HepG2 (cell line): Measurements from ENCODE around the gene DLST. TPM values are rescaled to one million over a fixed set of nuclear protein-coding genes. Genes with fewer than 3 reads are reported as not detected.

Experiments
- ATF7-NPFF ChIP-seq: sonication (generic); formaldehyde crosslinking; IDR thresholded peaks from 2 replicates; pipeline ENCODE4 v1.8.1; 2023; ENCODE audit warnings: mild to moderate bottlenecking, low read depth, missing genetic modification reagents, moderate library complexity
- E2F1 ChIP-seq: sonication (generic); formaldehyde crosslinking; IDR thresholded peaks from 2 replicates; pipeline ENCODE4 v1.5.0; 2020; ENCODE audit warnings: missing genetic modification reagents
- ERF ChIP-seq: IDR thresholded peaks from 2 replicates; pipeline ENCODE4 v1.6.1; 2018; ENCODE audit warnings: missing biosample characterization, missing genetic modification reagents
- HNF4G ChIP-seq, 2 experiments: sonication (generic) in 1 of 2; formaldehyde crosslinking in 1 of 2; IDR thresholded peaks; 2 replicates each; pipeline versions ENCODE4 v1.4.0 to v1.6.1; 2011 to 2020; ENCODE audit warnings: borderline replicate concordance in 2 of 2, low read depth in 2 of 2, mild to moderate bottlenecking in 2 of 2, low read length in 1 of 2, missing genetic modification reagents in 1 of 2, moderate library complexity in 1 of 2
- MIER3 ChIP-seq: IDR thresholded peaks from 2 replicates; pipeline ENCODE4 v1.6.1; 2016; ENCODE audit warnings: missing compliant biosample characterization, borderline replicate concordance
- NFKB2 ChIP-seq: sonication (generic); formaldehyde crosslinking; IDR thresholded peaks from 2 replicates; pipeline ENCODE4 v1.4.0; 2020; ENCODE audit warnings: missing genetic modification reagents, borderline replicate concordance
- RNF2 ChIP-seq: fragments of 450-650 bp; conservative IDR thresholded peaks from 2 replicates; pipeline ENCODE4 v1.6.1; 2016; ENCODE audit warnings: low read depth
- SNAI1 ChIP-seq: sonication (generic); formaldehyde crosslinking; IDR thresholded peaks from 2 replicates; pipeline ENCODE4 v1.5.0; 2020; ENCODE audit warnings: mild to moderate bottlenecking, missing genetic modification reagents, borderline replicate concordance
- SP4 ChIP-seq: sonication (generic); formaldehyde crosslinking; IDR thresholded peaks from 2 replicates; pipeline ENCODE4 v1.8.1; 2023; ENCODE audit warnings: mild to moderate bottlenecking, missing genetic modification reagents
- TAF15 ChIP-seq: fragments of 200-400 bp; formaldehyde crosslinking; IDR thresholded peaks from one replicate; pipeline ENCODE4 v1.6.1; 2018; ENCODE audit warnings: mild to moderate bottlenecking, low read depth, low read length; ENCODE audit not compliant: poor library complexity, severe bottlenecking
- TEAD3 ChIP-seq: optimal IDR thresholded peaks from 2 replicates; pipeline ENCODE3; 2016; ENCODE audit warnings: borderline replicate concordance
- ZFYVE20 ChIP-seq: sonication (generic); formaldehyde crosslinking; IDR thresholded peaks from 2 replicates; pipeline ENCODE4 v1.8.0; 2023; ENCODE audit warnings: low read depth, mild to moderate bottlenecking, moderate library complexity, missing genetic modification reagents, borderline replicate concordance
- ZKSCAN1 ChIP-seq: fragments of 150-350 bp; IDR thresholded peaks from 2 replicates; pipeline ENCODE4 v1.6.1; 2014; ENCODE audit warnings: low read length
- ZNF652 ChIP-seq: IDR thresholded peaks from 2 replicates; pipeline ENCODE4 v1.6.1; 2016; ENCODE audit warnings: low read depth, borderline replicate concordance
- ZNF747 ChIP-seq: sonication (generic); formaldehyde crosslinking; IDR thresholded peaks from 2 replicates; pipeline ENCODE4 v1.8.1; 2023; ENCODE audit warnings: missing genetic modification reagents, mild to moderate bottlenecking, borderline replicate concordance
- ZNF841 ChIP-seq: sonication (generic); formaldehyde crosslinking; IDR thresholded peaks from 2 replicates; pipeline ENCODE4 v1.8.1; 2023; ENCODE audit warnings: missing genetic modification reagents, borderline replicate concordance
- ZSCAN21 ChIP-seq: sonication (generic); formaldehyde crosslinking; IDR thresholded peaks from 2 replicates; pipeline ENCODE4 v1.8.0; 2022; ENCODE audit warnings: mild to moderate bottlenecking, missing genetic modification reagents, moderate library complexity, borderline replicate concordance
- polyA plus RNA-seq, 8 experiments: library from polyadenylated mRNA; depleted of rRNA in 3 of 8; stranded (reverse) in 7 of 8; unstranded in 1 of 8; fragments of >200 nt; fragmentation: Illumina TruSeq in 4 of 8; extraction: Trizol in 4 of 8; gene quantifications; 2 replicates each; pipeline versions ENCODE4 v1.2.1 to v1.2.3, GENCODE V29; 2011 to 2016; ENCODE audit warnings: low read depth in 4 of 8, missing spikeins in 1 of 8, mixed read lengths in 1 of 8; ENCODE audit not compliant: insufficient read depth in 1 of 8
- total RNA-seq, 5 experiments: library from RNA; depleted of rRNA; stranded (reverse); fragments of >200 nt; fragmentation: Illumina TruSeq; extraction: Trizol; gene quantifications; 2 replicates each; pipeline ENCODE4 v1.2.3, GENCODE V29; 2016; ENCODE audit warnings: low read depth in 1 of 5
- TF ChIP-seq, protein P1 (sequence below): sonication (generic); formaldehyde crosslinking; IDR thresholded peaks from 2 replicates; pipeline ENCODE4 v1.4.0; 2020; ENCODE audit warnings: missing genetic modification reagents
- TF ChIP-seq, protein P2 (sequence below): fragments of 450-650 bp; IDR thresholded peaks from 2 replicates; pipeline ENCODE4 v1.6.1; 2017
- TF ChIP-seq, protein P3 (sequence below): sonication (generic); formaldehyde crosslinking; IDR thresholded peaks from 2 replicates; pipeline ENCODE4 v1.4.0; 2020; ENCODE audit warnings: missing genetic modification reagents

Gene DLST
- total and polyA plus RNA-seq, 2 of the 13 experiments (the other 11 are each of a cell fraction or from before 2014, with no cell fraction given), result 56.5 to 94.3 TPM

DNA sequence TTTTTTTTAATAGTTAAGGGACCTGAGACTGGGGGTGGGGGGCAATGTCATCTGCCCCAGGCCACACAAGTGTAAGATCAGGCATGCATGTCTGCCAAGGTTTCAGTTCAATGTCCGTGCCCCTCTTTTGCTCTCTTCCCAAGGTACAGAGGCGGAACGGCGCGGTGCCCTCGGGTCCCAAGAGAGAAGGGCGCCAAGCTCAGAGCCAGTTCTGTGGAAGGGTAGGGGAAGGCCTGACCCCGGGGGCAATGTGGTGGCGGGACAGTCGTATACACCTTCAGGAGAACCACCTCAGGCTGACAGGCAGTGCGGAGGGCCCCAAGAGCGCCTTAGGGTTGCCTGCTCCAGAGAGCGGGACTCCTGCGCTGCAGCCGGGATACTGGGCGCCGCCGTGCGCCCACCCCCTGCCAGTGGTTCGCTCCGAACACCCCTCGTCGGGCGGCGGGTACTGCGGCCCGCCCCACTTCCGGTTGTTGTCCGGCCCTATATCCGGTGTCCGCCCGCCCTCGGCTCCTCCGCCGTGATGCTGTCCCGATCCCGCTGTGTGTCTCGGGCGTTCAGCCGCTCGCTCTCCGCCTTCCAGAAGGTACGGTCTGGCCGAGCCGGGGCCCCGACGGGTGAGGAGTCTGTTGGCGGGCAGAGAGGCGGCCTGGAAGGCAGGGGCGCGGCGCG is at the start of gene DLST (continued):
- TF ChIP-seq ZSCAN21 (CRISPR knock-in tag) (peak; percentile 85), SNAI1 (CRISPR knock-in tag) (no peak), ZKSCAN1 (no peak), ZNF747 (CRISPR knock-in tag) (peak; percentile 59; the same call in 1 of the 2 replicates), ERF (CRISPR knock-in tag) (peak; percentile 80), NFKB2 (CRISPR knock-in tag) (peak; percentile 52; the same call in 1 of the 2 replicates), ZNF652 (CRISPR knock-in tag) (no peak), TEAD3 (CRISPR knock-in tag) (no peak), SP4 (peak; percentile 76; the same call in 1 of the 2 replicates), ATF7-NPFF (CRISPR knock-in tag) (no peak), TAF15 (no peak), E2F1 (CRISPR knock-in tag) (no peak), MIER3 (peak; percentile 78; the same call in 1 of the 2 replicates), ZFYVE20 (CRISPR knock-in tag) (no peak), RNF2 (no peak; the same call in 1 of the 2 replicates), HNF4G (IDR thresholded peaks at IDR 0.05; ENCODE audit: borderline replicate concordance, low read depth, low read length) (peak; percentile 32; the same call in 1 of the 2 replicates), HNF4G (CRISPR knock-in tag; IDR thresholded peaks at IDR 0.05; ENCODE audit: borderline replicate concordance, low read depth) (no peak), ZNF841 (CRISPR knock-in tag) (peak; percentile 55; the same call in 1 of the 2 replicates)
- TF ChIP-seq, protein P1, sequence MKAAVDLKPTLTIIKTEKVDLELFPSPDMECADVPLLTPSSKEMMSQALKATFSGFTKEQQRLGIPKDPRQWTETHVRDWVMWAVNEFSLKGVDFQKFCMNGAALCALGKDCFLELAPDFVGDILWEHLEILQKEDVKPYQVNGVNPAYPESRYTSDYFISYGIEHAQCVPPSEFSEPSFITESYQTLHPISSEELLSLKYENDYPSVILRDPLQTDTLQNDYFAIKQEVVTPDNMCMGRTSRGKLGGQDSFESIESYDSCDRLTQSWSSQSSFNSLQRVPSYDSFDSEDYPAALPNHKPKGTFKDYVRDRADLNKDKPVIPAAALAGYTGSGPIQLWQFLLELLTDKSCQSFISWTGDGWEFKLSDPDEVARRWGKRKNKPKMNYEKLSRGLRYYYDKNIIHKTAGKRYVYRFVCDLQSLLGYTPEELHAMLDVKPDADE (CRISPR knock-in tag), result no peak
- TF ChIP-seq, protein P2, sequence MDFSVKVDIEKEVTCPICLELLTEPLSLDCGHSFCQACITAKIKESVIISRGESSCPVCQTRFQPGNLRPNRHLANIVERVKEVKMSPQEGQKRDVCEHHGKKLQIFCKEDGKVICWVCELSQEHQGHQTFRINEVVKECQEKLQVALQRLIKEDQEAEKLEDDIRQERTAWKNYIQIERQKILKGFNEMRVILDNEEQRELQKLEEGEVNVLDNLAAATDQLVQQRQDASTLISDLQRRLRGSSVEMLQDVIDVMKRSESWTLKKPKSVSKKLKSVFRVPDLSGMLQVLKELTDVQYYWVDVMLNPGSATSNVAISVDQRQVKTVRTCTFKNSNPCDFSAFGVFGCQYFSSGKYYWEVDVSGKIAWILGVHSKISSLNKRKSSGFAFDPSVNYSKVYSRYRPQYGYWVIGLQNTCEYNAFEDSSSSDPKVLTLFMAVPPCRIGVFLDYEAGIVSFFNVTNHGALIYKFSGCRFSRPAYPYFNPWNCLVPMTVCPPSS, result no peak
- TF ChIP-seq, protein P3, sequence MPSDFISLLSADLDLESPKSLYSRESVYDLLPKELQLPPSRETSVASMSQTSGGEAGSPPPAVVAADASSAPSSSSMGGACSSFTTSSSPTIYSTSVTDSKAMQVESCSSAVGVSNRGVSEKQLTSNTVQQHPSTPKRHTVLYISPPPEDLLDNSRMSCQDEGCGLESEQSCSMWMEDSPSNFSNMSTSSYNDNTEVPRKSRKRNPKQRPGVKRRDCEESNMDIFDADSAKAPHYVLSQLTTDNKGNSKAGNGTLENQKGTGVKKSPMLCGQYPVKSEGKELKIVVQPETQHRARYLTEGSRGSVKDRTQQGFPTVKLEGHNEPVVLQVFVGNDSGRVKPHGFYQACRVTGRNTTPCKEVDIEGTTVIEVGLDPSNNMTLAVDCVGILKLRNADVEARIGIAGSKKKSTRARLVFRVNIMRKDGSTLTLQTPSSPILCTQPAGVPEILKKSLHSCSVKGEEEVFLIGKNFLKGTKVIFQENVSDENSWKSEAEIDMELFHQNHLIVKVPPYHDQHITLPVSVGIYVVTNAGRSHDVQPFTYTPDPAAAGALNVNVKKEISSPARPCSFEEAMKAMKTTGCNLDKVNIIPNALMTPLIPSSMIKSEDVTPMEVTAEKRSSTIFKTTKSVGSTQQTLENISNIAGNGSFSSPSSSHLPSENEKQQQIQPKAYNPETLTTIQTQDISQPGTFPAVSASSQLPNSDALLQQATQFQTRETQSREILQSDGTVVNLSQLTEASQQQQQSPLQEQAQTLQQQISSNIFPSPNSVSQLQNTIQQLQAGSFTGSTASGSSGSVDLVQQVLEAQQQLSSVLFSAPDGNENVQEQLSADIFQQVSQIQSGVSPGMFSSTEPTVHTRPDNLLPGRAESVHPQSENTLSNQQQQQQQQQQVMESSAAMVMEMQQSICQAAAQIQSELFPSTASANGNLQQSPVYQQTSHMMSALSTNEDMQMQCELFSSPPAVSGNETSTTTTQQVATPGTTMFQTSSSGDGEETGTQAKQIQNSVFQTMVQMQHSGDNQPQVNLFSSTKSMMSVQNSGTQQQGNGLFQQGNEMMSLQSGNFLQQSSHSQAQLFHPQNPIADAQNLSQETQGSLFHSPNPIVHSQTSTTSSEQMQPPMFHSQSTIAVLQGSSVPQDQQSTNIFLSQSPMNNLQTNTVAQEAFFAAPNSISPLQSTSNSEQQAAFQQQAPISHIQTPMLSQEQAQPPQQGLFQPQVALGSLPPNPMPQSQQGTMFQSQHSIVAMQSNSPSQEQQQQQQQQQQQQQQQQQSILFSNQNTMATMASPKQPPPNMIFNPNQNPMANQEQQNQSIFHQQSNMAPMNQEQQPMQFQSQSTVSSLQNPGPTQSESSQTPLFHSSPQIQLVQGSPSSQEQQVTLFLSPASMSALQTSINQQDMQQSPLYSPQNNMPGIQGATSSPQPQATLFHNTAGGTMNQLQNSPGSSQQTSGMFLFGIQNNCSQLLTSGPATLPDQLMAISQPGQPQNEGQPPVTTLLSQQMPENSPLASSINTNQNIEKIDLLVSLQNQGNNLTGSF (CRISPR knock-in tag), result no peak
